AG09319 (cell line): Measurements from ENCODE around the gene BLCAP.
A peak's percentile ranks its signal among the peaks of the same experiment; 100 is the strongest.

Experiments
- DNase-seq: peaks from one replicate; pipeline ENCODE4 v3.0.0-alpha.2; 2010; ENCODE audit warnings: low read depth; ENCODE audit errors: extremely low read depth
- TF ChIP-seq, protein P1 (sequence below): IDR thresholded peaks from 2 replicates; pipeline ENCODE4 v1.5.1; 2011; ENCODE audit warnings: low read depth, mild to moderate bottlenecking, inconsistent platforms, low read length, moderate library complexity

BLCAP gene

GRCh38 chr20:37570419-37570818 is 42.7 kb upstream of the BLCAP start:
- DNase-seq: no peak
- TF ChIP-seq, protein P1, sequence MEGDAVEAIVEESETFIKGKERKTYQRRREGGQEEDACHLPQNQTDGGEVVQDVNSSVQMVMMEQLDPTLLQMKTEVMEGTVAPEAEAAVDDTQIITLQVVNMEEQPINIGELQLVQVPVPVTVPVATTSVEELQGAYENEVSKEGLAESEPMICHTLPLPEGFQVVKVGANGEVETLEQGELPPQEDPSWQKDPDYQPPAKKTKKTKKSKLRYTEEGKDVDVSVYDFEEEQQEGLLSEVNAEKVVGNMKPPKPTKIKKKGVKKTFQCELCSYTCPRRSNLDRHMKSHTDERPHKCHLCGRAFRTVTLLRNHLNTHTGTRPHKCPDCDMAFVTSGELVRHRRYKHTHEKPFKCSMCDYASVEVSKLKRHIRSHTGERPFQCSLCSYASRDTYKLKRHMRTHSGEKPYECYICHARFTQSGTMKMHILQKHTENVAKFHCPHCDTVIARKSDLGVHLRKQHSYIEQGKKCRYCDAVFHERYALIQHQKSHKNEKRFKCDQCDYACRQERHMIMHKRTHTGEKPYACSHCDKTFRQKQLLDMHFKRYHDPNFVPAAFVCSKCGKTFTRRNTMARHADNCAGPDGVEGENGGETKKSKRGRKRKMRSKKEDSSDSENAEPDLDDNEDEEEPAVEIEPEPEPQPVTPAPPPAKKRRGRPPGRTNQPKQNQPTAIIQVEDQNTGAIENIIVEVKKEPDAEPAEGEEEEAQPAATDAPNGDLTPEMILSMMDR: no peak

DNA sequence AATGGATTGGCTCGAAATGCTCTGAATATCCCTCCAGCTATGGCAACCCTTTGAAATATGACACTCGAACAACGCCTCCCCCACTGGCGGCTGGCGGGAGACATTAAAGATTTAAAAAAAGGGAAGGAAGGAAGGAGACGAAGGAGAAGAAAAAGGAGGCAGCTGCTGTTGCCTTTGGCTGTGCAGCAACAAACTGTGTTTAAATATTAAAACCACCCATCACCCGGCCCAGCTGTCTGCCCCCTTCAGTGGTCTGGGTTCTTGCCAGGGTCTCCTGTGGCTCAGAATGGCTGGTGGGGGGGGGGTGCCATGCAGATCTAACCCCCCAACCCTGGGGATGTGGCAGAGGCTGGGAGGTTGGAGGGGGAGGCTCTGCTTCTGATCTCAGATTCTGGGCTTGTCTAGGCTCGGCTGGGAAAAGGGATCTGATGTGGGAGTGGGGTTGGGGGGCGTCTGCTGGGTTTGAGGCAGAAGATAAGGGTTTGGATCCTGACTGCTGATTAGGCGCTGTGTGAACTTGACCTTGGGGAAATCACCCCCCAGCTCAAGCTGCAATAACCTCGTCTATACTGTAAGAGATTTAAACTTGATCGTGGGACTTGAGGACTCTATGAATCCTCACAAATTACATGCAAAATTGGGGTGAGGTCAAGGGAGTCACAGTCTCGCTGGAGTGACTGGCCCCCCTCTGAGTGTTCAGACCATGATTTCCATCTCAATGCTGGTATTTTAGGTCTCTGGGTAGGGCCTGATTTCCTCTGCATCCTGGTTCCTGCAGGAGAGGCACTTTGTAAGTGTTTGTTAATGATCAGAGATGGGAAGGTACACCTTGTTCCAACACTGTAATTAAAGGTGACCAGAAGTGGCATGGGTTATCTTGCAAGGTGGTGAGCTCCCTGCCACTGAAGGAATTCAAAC is 40.3 kb upstream of the BLCAP start:
- TF ChIP-seq, protein P1: no peak
- no peak for DNase-seq

- TF ChIP-seq, protein P1: no peak
- no peak for DNase-seq
Measured at GRCh38 chr20:37567331-37567665, 39.6 kb upstream of the BLCAP start.

- TF ChIP-seq, protein P1: no peak
- DNase-seq: no peak
Measured at GRCh38 chr20:37566590-37567330, 39.1 kb upstream of the BLCAP start.

- DNase-seq: no peak
- TF ChIP-seq, protein P1: no peak
Measured at GRCh38 chr20:37565134-37565811, 37.6 kb upstream of the BLCAP start.

DNA sequence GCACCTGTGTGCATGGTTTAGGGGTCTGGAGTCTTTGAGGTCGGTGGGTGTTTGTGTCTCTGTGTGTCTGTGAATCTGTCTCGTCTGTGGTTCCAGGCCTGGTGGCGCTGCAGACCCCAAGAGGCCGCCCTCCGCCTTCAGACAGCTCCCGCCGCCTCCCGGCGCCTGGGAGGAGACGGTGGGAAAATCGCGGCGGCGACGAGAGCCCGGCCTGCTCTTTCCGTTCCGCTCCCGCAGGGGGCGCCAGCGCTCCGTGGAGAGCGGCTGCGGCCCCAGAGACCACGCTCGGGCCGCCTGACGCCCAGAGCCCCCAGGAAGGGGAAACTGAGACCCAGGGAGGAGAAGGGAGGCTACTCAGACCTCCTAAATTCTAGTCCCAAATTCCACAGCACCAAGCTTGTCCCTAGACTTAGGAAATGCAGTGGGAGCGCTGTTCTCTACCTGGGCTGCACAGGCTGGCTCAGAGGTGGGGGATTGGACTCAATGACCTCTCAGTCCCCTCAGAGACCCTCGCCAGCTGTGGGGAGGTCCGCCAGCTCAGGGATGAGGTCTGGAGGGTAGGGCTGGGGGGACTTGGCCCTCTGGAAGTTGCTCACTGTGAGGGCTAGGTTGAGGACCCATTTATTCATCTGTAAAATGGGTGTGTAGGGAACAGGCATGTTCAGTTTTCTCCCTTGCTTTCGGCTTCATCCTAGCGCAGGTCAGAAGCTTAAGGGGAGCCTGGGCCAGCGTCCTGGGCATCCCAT is 36.9 kb upstream of the BLCAP start:
- no peak for DNase-seq
- TF ChIP-seq, protein P1: peak; percentile 90
